HUES48 (cell line): Measurements from ENCODE around the gene TMEM186.
"Not testable (repeated sequence)": the region's sequence is repeated elsewhere in the genome, so short reads cannot be mapped to it uniquely, and the experiment has no call there.

ENCODE experiments used
- H3K27ac ChIP-seq: one replicate; pipeline ENCODE4 v1.7.0; 2013; ENCODE audit warnings: low read depth, low read length, inconsistent platforms
- H3K27me3 ChIP-seq: 2 replicates; pipeline ENCODE4 v1.6.1; 2013; ENCODE audit warnings: mild to moderate bottlenecking, low read length; ENCODE audit not compliant: control insufficient read depth, insufficient read depth
- H3K36me3 ChIP-seq: 2 replicates; pipeline ENCODE4 v1.6.1; 2013; ENCODE audit warnings: low read length; ENCODE audit not compliant: control insufficient read depth, insufficient read depth
- H3K4me1 ChIP-seq: 2 replicates; pipeline ENCODE4 v1.6.1; 2013; ENCODE audit warnings: mild to moderate bottlenecking, low read length; ENCODE audit not compliant: control insufficient read depth, insufficient read depth
- H3K4me3 ChIP-seq: 2 replicates; pipeline ENCODE4 v1.5.1; 2013; ENCODE audit warnings: mild to moderate bottlenecking, low read depth, low read length
- H3K9ac ChIP-seq: 2 replicates; pipeline ENCODE4 v1.6.1; 2013; ENCODE audit warnings: mild to moderate bottlenecking, low read depth, low read length, moderate library complexity
- H3K9me3 ChIP-seq: 2 replicates; pipeline ENCODE4 v1.6.1; 2013; ENCODE audit warnings: low read length; ENCODE audit not compliant: control insufficient read depth, insufficient read depth

The TMEM186 gene

DNA sequence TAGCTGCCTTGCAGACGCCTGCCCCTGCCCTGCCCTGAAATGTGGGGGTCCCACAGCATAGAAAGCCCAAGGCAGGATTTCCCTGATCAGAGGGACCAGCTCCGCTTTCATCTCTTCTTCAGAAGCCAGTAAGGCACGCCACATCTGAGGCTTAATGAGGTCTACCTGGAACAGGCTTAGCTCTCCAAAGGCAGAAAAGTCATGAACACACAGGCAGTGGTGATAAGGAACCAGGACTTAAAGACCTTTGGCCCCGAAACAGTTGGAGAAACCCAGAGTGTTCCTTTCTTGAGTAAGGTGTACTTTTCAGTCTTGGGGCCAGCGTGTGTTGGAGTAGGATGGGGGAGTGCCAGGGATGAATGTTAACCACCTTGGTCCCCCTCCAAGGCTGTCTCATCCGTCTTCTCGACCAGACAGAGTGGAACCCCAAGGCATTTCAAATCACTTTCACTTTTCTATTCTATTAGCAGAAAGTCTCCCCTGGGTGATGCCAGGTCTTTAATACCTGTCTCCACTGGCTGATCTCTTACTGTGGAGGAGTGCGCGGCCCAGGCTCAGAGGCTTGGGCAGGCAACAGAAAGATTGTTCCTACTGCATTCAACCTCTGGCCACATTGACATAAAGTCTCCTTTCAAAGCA, 43.9 kb downstream of the TMEM186 start:
- Histone ChIP-seq H3K9me3 (no peaks in the 10 kb centered on the region), H3K36me3 (no peaks in the 10 kb centered on the region), H3K9ac (no peak overlapping the region), H3K4me3 (no peak overlapping the region), H3K27me3 (no peaks in the 10 kb centered on the region), H3K4me1 (no peaks in the 10 kb centered on the region), H3K27ac (no peak overlapping the region)

DNA sequence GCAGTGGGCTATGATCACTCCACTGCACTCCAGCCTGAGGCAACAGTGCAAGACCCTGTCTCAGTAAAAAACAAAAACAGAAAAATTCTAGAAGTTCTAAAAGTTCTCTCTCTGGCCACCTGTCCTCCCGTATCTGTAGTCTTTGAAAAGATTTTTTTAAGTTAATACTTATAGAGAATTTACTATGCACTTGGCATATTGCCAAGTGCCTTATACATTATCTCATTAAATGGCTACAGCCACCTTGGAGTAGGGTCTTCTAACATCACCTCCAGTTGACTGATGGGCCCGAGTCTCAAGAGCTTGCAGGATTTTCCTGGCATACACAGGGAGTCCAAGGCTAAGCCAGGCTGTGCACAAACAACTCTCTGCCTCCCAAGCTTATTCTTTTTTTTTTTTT, 44.7 kb downstream of the TMEM186 start:
- no peaks in the 10 kb centered on the region for H3K36me3 ChIP-seq

DNA sequence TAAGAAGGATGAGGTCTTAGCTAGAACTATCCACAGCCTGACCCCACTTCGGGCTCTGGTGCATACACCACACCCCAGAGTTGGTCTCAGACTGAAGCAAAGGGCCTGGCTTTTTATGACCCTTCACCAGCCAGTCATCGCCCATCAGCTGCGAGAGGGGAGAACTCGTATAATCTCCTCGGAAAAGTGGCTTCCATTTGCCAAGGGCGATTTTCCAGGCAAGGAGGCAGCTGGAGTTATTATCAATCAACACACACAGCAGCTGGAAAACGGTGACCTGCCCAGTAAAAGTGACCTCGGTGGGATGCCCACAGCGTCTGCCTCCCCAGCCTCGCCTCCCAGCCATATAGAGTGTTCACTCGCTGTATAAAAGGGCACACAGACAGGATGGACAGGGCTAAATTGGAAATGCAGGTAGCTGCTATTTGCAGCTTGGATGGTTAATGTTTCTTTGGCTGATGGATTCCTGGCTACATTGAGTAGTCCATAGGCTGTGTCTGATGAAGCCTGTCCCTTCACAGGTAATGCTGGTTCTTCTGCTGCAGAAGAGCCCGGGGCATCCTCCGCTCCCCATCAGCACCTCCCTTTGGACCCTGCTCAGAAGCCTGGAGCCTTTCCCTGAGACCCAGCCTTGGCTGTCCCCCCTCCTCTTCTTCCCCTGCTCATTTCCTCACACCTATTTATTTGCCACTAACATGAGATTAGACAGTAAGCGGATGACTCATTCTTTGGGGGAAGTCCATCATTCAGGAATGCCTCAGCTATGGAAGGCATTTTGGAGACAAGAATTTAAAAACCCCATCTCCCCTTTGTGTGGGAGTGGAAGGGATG, 45.7 kb downstream of the TMEM186 start:
- no peak overlapping the region for H3K4me3 ChIP-seq
- H3K27ac ChIP-seq: no peak overlapping the region
- no peak overlapping the region for H3K9ac ChIP-seq
- no peaks in the 10 kb centered on the region for H3K27me3 ChIP-seq
- H3K36me3 ChIP-seq: no peaks in the 10 kb centered on the region
- no peaks in the 10 kb centered on the region for H3K9me3 ChIP-seq
- no peaks in the 10 kb centered on the region for H3K4me1 ChIP-seq

More for the DNA sequence above, 44.7 kb downstream of the TMEM186 start:
- Histone ChIP-seq H3K27ac (no peak overlapping the region), H3K9me3 (no peaks in the 10 kb centered on the region), H3K4me1 (no peaks in the 10 kb centered on the region), H3K27me3 (no peaks in the 10 kb centered on the region), H3K4me3 (no peak overlapping the region), H3K9ac (no peak overlapping the region)

DNA sequence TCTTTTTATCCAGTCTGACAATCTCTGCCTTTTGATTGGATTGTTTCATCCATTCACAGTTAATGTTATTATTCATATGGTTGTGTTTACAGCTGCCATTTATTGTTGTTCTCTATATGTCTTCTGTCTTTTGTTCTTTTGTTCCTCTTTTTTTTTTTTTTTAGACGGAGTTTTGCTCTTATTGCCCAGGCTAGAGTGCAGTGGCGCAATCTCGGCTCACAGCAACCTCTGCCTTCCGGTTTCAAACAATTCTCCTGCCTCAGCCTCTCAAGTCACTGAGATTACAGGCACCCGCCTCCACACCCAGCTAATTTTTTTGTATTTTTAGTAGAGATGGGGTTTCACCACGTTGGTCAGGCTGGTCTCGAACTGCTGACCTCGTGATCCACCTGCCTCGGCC, 48.5 kb downstream of the TMEM186 start:
- not testable (repeated sequence) for H3K36me3 ChIP-seq, H3K9me3 ChIP-seq, H3K27ac ChIP-seq, H3K9ac ChIP-seq, H3K4me1 ChIP-seq, H3K4me3 ChIP-seq, H3K27me3 ChIP-seq
